Keratinocyte (primary cell): ENCODE data around the gene SS18L1.

Experiments used
- EZH2 ChIP-seq: IDR thresholded peaks from one replicate; pipeline ENCODE4 v1.6.1; 2012; ENCODE audit warnings: inconsistent platforms, mild to moderate bottlenecking, low read length, moderate library complexity
- TF ChIP-seq, protein P1 (sequence below), 3 experiments: IDR thresholded peaks in 1 of 3; conservative IDR thresholded peaks in 1 of 3; optimal IDR thresholded peaks in 1 of 3; 2 replicates in 2 of 3; 3 replicates in 1 of 3; pipeline versions ENCODE3 to v1.5.1; 2011; ENCODE audit warnings: low read length in 3 of 3, mild to moderate bottlenecking in 3 of 3, moderate library complexity in 2 of 3, control low read depth in 1 of 3, inconsistent platforms in 1 of 3; ENCODE audit not compliant: insufficient read depth in 2 of 3; ENCODE audit errors: extremely low read depth in 1 of 3

DNA sequence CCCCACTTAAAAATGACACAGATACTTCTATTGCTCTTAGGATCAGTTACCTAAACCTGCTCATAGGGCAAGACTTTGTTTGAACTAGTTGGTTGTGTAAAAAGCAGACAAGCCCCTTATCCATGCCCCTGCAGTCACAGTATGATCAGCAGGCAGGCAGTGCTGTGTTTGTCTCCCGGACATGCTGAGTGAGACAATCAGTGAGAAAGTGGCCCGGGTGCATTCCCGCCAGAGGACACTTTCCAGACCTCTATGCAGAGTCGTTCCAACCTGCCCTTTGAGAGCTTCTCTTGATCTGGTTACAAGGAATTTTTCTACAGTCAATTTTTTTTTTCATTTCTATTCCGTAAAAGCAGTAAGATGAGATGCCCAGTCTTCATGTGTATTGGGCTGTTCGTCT lies 15.1 kb upstream of the SS18L1 start:
- TF ChIP-seq, protein P1, sequence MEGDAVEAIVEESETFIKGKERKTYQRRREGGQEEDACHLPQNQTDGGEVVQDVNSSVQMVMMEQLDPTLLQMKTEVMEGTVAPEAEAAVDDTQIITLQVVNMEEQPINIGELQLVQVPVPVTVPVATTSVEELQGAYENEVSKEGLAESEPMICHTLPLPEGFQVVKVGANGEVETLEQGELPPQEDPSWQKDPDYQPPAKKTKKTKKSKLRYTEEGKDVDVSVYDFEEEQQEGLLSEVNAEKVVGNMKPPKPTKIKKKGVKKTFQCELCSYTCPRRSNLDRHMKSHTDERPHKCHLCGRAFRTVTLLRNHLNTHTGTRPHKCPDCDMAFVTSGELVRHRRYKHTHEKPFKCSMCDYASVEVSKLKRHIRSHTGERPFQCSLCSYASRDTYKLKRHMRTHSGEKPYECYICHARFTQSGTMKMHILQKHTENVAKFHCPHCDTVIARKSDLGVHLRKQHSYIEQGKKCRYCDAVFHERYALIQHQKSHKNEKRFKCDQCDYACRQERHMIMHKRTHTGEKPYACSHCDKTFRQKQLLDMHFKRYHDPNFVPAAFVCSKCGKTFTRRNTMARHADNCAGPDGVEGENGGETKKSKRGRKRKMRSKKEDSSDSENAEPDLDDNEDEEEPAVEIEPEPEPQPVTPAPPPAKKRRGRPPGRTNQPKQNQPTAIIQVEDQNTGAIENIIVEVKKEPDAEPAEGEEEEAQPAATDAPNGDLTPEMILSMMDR (optimal IDR thresholded peaks at IDR 0.05 in 1 of 3, IDR thresholded peaks at IDR 0.05 in 1 of 3, conservative IDR thresholded peaks at IDR 0.05 in 1 of 3; ENCODE audit: extremely low read depth in 1 of 3, insufficient read depth in 2 of 3, low read length in 3 of 3), result no peak
- TF ChIP-seq EZH2, result no peak
